Gastroesophageal sphincter (tissue), 4 donors: ENCODE data around the gene SLAMF7. TPM values are rescaled to one million over a fixed set of nuclear protein-coding genes. Genes with fewer than 3 reads are reported as not detected.

Experiments used
- ATAC-seq: fragments of 150-250 bp; one replicate; pipeline ENCODE4 v1.9.1; 2016; ENCODE audit warnings: mild to moderate bottlenecking, moderate library complexity
- H3K27ac ChIP-seq, 4 donors: fragments of 200-600 bp; sonication (generic) in 3 of 4; 1 replicate in 3 of 4; 2 replicates in 1 of 4; pipeline ENCODE4 v1.5.1; 2016 to 2019
- H3K27me3 ChIP-seq: fragments of 200-600 bp; sonication (generic); one replicate; pipeline ENCODE4 v1.5.1; 2019
- H3K36me3 ChIP-seq, 2 donors: fragments of 200-600 bp; sonication (generic); one replicate each; pipeline ENCODE4 v1.5.1; 2019; ENCODE audit warnings: control low read depth in 1 of 2
- H3K4me1 ChIP-seq, 3 donors: fragments of 200-600 bp; sonication (generic); 1 replicate in 2 of 3; 2 replicates in 1 of 3; pipeline ENCODE4 v1.5.1; 2016 to 2019; ENCODE audit warnings: control low read depth in 2 of 3
- H3K4me3 ChIP-seq, 2 donors: fragments of 200-600 bp; sonication (generic); one replicate each; pipeline ENCODE4 v1.5.1; 2019; ENCODE audit warnings: mild to moderate bottlenecking in 1 of 2, moderate library complexity in 1 of 2
- H3K9me3 ChIP-seq, 3 donors: fragments of 200-600 bp; sonication (generic); one replicate each; pipeline ENCODE4 v1.5.1; 2017 to 2019; ENCODE audit warnings: control low read depth in 2 of 3
- CTCF ChIP-seq, 4 experiments: fragments of 200-600 bp in 2 of 4; fragments of 450-650 bp in 2 of 4; sonication (generic) in 1 of 4; IDR thresholded peaks; one replicate each; pipeline ENCODE4 v1.5.1; 2017 to 2019; ENCODE audit warnings: antibody characterized with exemption in 4 of 4, mild to moderate bottlenecking in 2 of 4, moderate library complexity in 2 of 4
- EP300 ChIP-seq: sonication (generic); formaldehyde crosslinking; IDR thresholded peaks from one replicate; pipeline ENCODE4 v1.6.1; 2017; ENCODE audit warnings: antibody characterized with exemption, mild to moderate bottlenecking
- POLR2A ChIP-seq, 2 donors: fragments of 450-650 bp; IDR thresholded peaks; one replicate each; pipeline ENCODE4 v1.6.1; 2017; ENCODE audit warnings: antibody characterized with exemption in 2 of 2, mild to moderate bottlenecking in 2 of 2, moderate library complexity in 1 of 2
- POLR2AphosphoS5 ChIP-seq: sonication (generic); formaldehyde crosslinking; IDR thresholded peaks from one replicate; pipeline ENCODE4 v1.6.1; 2017; ENCODE audit warnings: antibody characterized with exemption
- WGBS, 2 donors: methylation state at CpG; one replicate each; pipeline ENCODE4 v1.1.5; 2018; ENCODE audit warnings: low coverage in 1 of 2; 5-methylcytosine and 5-hydroxymethylcytosine counted together
- total RNA-seq, 4 donors: library from RNA; depleted of rRNA; stranded (reverse); fragments of >200 nt; gene quantifications; one replicate each; pipeline ENCODE4 v1.1.0, GENCODE V29; 2016

The SLAMF7 gene
- total RNA-seq, 4 donors from 2014 or later, result 0.62 to 3.5 (median 0.67) TPM; not detected in 1

- Histone ChIP-seq H3K4me1 (no peaks in the 10 kb centered on the region), H3K27ac (no peak overlapping the region), H3K27me3 (peaks cover 20% of the 10 kb centered on the region), H3K4me3 (no peak overlapping the region), H3K36me3 (no peaks in the 10 kb centered on the region), H3K9me3 (no peaks in the 10 kb centered on the region)
- no peak for TF ChIP-seq EP300
- TF ChIP-seq POLR2A (IDR thresholded peaks at IDR 0.05), result no peak
- TF ChIP-seq CTCF (IDR thresholded peaks at IDR 0.05), result no peak
- TF ChIP-seq POLR2AphosphoS5, result no peak
- no peak for ATAC-seq
- WGBS, 2 donors, result 32 to 66% methylated on average over 3 to 4 of the region's 4 CpGs
Measured at GRCh38 chr1:160706526-160707235, 32.4 kb upstream of the SLAMF7 start.

- no peaks in the 10 kb centered on the region for H3K36me3 ChIP-seq
- no peaks in the 10 kb centered on the region for H3K9me3 ChIP-seq
- peaks cover 22% of the 10 kb centered on the region for H3K27me3 ChIP-seq
- TF ChIP-seq CTCF (IDR thresholded peaks at IDR 0.05), result no peak
- no peak for TF ChIP-seq POLR2A (IDR thresholded peaks at IDR 0.05)
- TF ChIP-seq EP300, result no peak
- no peak for TF ChIP-seq POLR2AphosphoS5
- no peak overlapping the region for H3K4me3 ChIP-seq
- no peak for ATAC-seq
- 63 to 77% methylated on average over 4 to 8 of the region's 8 CpGs for WGBS, 2 donors
- H3K4me1 ChIP-seq, result no peaks in the 10 kb centered on the region
- H3K27ac ChIP-seq, result no peak overlapping the region
Measured at GRCh38 chr1:160707236-160708064, 31.6 kb upstream of the SLAMF7 start.

- Histone ChIP-seq H3K9me3 (no peaks in the 10 kb centered on the region), H3K27ac (no peak overlapping the region), H3K4me3 (no peak overlapping the region), H3K27me3 (peaks cover 22% of the 10 kb centered on the region), H3K4me1 (no peaks in the 10 kb centered on the region), H3K36me3 (no peaks in the 10 kb centered on the region)
- no peak for ATAC-seq
- WGBS, 2 donors, result 60 to 82% methylated on average over 3 to 4 of the region's 4 CpGs
- TF ChIP-seq POLR2AphosphoS5, result no peak
Measured at GRCh38 chr1:160708118-160708517, 30.9 kb upstream of the SLAMF7 start.

GRCh38 chr1:160708801-160709200, 30.2 kb upstream of the SLAMF7 start:
- Histone ChIP-seq H3K4me1 (no peaks in the 10 kb centered on the region), H3K36me3 (no peaks in the 10 kb centered on the region), H3K9me3 (no peaks in the 10 kb centered on the region), H3K4me3 (no peak overlapping the region), H3K27ac (no peak overlapping the region), H3K27me3 (peaks cover 20% of the 10 kb centered on the region)
- WGBS, 2 donors, result 44 to 70% methylated on average over 3 to 4 of the region's 4 CpGs
- ATAC-seq, result no peak
- TF ChIP-seq EP300 (no peak), CTCF (IDR thresholded peaks at IDR 0.05) (no peak), POLR2AphosphoS5 (no peak), POLR2A (IDR thresholded peaks at IDR 0.05) (no peak)

- Histone ChIP-seq H3K27ac (no peak overlapping the region), H3K4me1 (no peaks in the 10 kb centered on the region), H3K4me3 (no peak overlapping the region), H3K27me3 (peaks cover 13% of the 10 kb centered on the region), H3K36me3 (no peaks in the 10 kb centered on the region), H3K9me3 (no peaks in the 10 kb centered on the region)
- no peak for ATAC-seq
- no peak for TF ChIP-seq POLR2A (IDR thresholded peaks at IDR 0.05)
- TF ChIP-seq CTCF (IDR thresholded peaks at IDR 0.05), result no peak
- TF ChIP-seq EP300, result no peak
- no peak for TF ChIP-seq POLR2AphosphoS5
- WGBS, 2 donors, result 71% methylated on average over 1 of the region's 1 CpG; no CpG with 5 or more reads in 1 of the 2 donors
Measured at GRCh38 chr1:160709715-160710114, 29.3 kb upstream of the SLAMF7 start.
